Measurements from ENCODE around the gene PHLDA2. TPM values are rescaled to one million over a fixed set of nuclear protein-coding genes. Genes with fewer than 3 reads are reported as not detected.

The PHLDA2 gene
- total RNA-seq, 1 donor from 2014 or later = not detected

DNA sequence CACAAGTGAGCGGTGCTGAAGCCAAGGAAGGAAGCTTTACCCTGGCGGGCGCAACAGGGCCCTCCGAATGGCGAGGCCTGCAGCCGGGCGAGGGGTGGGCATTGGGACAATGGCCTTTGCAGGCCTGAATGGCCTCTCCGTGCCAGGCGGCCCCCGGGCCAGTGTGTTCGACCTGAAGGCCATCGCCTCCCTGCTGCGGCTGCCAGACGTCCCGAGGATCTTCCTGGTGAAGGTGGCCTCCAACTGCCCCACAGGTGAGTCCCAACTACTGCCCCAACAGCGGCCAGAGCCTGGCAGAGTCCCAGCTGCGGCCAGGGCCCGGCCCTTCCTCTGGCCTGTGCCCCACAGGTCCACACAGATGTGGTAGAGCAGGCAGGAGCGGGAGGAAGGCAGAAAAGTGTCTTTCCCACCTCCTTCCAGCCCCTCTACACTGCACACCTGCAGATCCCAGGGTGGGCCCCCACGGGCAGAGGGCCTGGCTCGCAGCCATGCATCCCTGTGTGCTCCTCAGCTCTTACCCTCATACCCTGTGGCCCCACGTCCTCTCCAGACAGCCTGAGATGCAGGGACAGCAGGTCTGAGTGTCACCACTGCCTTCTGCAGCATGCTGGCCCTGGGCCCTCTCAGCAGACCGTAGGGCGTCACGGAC is 11.3 kb downstream of the PHLDA2 start:
- TF ChIP-seq, protein P1, sequence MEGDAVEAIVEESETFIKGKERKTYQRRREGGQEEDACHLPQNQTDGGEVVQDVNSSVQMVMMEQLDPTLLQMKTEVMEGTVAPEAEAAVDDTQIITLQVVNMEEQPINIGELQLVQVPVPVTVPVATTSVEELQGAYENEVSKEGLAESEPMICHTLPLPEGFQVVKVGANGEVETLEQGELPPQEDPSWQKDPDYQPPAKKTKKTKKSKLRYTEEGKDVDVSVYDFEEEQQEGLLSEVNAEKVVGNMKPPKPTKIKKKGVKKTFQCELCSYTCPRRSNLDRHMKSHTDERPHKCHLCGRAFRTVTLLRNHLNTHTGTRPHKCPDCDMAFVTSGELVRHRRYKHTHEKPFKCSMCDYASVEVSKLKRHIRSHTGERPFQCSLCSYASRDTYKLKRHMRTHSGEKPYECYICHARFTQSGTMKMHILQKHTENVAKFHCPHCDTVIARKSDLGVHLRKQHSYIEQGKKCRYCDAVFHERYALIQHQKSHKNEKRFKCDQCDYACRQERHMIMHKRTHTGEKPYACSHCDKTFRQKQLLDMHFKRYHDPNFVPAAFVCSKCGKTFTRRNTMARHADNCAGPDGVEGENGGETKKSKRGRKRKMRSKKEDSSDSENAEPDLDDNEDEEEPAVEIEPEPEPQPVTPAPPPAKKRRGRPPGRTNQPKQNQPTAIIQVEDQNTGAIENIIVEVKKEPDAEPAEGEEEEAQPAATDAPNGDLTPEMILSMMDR (IDR thresholded peaks at IDR 0.05) = no peak
- intact Hi-C loops (cut with DNase I) = no loop called here
- Histone ChIP-seq H3K4me3 (no peak overlapping the region), H3K9me3 (no peaks in the 10 kb centered on the region), H3K36me3 (no peaks in the 10 kb centered on the region), H3K4me1 (no peaks in the 10 kb centered on the region), H3K27me3 (no peaks in the 10 kb centered on the region), H3K27ac (no peak overlapping the region)
- DNase-seq (ENCODE audit: low spot score in 2 of 2) = no peak

DNA sequence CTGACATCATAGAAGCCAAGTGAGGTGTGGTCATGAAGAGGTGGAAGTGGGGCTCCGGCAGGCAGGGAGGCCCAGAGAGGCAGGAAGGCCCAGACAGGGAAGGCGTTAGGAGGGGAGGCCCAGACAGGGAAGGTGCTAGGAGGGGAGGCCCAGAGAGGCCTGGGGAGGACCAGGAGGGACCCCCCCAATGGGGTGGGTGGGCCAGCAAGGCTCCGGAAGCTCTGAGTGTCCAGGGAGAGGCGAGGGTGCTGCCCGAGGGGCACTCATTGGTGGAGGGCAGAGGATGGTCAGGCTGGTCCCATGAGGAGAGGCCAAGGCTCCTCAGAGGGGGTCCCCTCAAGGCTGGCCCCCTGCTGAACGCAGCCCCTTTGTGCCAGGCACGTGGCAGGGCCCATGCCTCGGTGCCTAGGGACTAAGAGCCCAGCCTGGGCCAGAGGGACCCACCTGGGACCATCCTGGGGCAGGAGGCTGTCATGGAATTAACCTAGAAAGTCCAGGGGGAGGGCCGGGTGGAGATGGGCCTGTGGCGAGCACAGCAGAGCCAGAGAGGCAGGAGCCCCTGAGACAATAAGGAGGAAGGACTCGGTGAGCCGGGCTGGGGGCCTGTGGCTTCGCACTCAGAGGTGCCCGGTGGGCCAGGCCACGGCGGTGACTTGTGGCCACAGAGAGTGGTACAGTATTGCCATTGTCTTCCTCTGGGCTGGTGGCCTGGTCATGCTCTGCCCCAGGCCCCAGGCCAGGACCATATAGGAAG is 12.2 kb downstream of the PHLDA2 start:
- Histone ChIP-seq H3K9me3 (no peaks in the 10 kb centered on the region), H3K36me3 (no peaks in the 10 kb centered on the region), H3K4me3 (no peak overlapping the region), H3K4me1 (no peaks in the 10 kb centered on the region), H3K27me3 (no peaks in the 10 kb centered on the region), H3K27ac (no peak overlapping the region)
- no peak for DNase-seq (ENCODE audit: low spot score in 2 of 2)
- intact Hi-C loops (cut with DNase I) = no loop called here
- TF ChIP-seq, protein P1 (IDR thresholded peaks at IDR 0.05) = no peak

DNA sequence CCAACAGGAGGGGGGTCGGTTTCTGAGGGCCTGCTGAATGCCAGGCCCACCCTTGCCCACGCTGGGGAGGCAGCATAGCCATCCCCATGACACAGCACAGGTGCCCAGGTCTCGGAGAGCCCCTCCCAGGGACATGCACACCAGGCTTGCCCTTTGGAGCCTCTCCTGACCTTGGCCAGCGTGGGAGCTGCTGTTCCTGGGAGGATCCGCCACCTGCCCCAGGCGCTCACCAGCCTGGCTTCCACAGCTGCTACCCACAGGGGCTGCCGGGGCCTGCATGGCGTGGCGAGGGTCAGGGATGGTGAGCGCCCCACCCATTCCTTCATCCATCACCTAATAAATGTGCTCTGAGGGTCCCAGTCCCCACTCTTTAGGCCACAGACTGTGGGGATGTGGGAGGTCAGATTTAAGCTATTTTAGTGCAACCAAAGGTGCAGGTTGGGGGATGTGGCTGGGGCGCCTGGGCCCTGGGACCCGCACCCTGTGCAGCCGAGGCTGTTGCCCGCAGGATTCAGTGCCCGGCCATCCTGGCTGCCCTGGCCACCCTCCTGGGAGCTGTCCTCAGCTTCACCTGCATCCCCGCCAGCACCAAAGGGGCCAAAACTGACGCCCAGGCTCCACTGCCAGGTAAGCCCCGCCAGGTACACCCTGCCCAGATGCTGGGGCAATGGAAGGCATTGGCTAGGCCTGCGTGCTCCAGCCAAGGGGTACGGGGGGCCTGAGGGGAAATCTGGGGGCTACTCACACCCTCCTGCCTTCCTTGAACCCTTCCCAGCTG is 12.9 kb downstream of the PHLDA2 start:
- Histone ChIP-seq H3K36me3 (no peaks in the 10 kb centered on the region), H3K27ac (no peak overlapping the region), H3K27me3 (no peaks in the 10 kb centered on the region), H3K4me3 (no peak overlapping the region), H3K4me1 (no peaks in the 10 kb centered on the region), H3K9me3 (no peaks in the 10 kb centered on the region)
- no peak for DNase-seq (ENCODE audit: low spot score in 2 of 2)
- TF ChIP-seq, protein P1 (IDR thresholded peaks at IDR 0.05) = no peak
- intact Hi-C loops (cut with DNase I) = no loop called here

DNA sequence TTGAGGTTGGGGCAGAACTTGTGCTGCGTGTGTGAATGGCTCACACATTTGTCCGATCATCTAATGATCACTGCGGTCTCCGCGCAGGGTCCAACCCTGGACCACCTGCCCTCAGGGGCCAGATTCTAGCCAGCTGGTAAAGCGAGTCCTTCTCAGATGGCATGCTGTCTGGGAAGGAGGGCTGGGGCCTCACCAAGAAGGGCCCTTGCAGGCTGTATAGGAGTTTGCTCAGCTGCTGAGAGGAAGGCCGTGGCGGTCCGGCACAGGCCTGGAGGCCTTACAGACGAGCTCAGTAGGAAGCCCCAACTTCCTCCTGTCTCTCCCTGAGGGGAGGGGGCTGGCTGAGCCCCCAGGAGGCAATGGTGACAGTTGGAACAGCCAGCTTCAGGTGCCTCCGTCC is 13.7 kb downstream of the PHLDA2 start:
- Histone ChIP-seq H3K27ac (no peak overlapping the region), H3K27me3 (no peaks in the 10 kb centered on the region), H3K36me3 (no peaks in the 10 kb centered on the region), H3K4me1 (no peaks in the 10 kb centered on the region), H3K9me3 (no peaks in the 10 kb centered on the region), H3K4me3 (no peak overlapping the region)
- intact Hi-C loops (cut with DNase I) = no loop called here
- DNase-seq (ENCODE audit: low spot score in 2 of 2) = no peak
- TF ChIP-seq, protein P1 (IDR thresholded peaks at IDR 0.05) = no peak

DNA sequence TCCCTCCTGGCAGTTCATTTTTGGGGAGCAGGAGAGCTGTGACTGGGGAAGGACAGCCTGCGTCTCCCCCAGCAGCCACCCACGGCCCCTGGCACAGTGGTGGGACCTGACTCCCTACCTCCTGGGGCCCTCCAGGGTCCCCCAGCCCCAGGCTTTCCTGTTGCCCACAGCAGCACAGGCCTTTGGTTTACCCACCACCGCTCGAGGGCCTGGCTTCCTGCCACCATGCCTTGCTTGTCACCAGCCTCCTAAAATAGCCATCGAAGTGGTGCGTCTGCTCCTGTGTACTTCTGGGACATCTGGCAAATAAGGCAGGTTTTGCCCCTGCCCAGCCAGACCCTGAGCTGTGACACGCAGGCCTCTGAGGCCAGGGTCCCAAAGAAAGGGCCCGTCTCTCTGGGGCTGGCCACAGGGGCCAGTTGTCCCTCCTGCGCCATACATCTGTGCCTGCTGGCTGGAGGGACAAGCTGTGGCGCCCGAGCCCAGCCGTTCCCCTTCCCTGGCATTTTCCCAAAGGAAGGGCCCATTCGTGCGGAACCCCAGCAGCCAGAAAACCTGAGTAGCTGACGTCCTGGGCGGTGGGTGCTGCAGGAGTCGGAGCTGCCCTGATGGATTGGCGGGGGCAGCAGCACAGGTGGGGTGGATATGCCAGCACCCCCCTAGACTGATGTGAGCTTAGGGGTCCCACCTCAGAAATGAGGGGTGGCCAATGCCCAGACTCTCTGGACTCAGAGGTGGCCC is 14.6 kb downstream of the PHLDA2 start:
- intact Hi-C loops (cut with DNase I) = no loop called here
- H3K36me3 ChIP-seq = no peaks in the 10 kb centered on the region
- H3K27ac ChIP-seq = no peak overlapping the region
- no peaks in the 10 kb centered on the region for H3K9me3 ChIP-seq
- TF ChIP-seq, protein P1 (IDR thresholded peaks at IDR 0.05) = no peak
- no peak for DNase-seq (ENCODE audit: low spot score in 2 of 2)
- H3K4me3 ChIP-seq = no peak overlapping the region
- H3K4me1 ChIP-seq = peaks cover 0 to 2% of the 10 kb centered on the region in 2 donors
- H3K27me3 ChIP-seq = no peaks in the 10 kb centered on the region
